ENCODE measurements around the gene ZNF521. TPM values are rescaled to one million over a fixed set of nuclear protein-coding genes. Genes with fewer than 3 reads are reported as not detected.

ZNF521 gene
- total and polyA plus RNA-seq, 2 experiments from 2014 or later, result 3.1 to 9.2 TPM

DNA sequence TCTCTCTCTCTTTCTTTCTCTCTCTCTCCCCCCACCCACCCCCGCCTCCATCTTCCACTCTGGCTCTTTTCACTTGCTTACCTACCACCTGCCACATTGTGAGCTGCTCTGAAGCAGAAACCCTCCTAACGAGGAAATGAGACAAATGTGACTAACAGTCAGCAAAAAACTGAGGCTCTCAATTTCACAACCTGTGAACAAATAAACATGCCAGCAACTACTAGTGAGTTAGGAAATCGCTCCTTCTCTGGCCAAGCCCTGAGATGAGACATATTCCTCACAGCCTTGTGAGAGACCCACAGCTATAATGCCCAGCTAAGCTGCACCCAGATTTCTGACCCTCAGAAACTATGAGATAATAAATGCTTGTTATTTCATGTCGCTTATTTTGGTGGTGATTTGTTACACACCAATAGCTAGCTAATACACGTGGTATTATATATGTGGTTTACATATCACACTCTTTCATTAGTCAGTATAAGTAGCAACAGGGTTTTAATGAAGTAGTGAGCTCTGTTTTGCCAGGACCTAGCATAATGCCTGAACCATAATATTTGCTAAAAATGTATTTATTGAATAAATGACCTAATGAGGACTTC is 8.4 kb upstream of the ZNF521 start:
- no peak overlapping the region for H2AFZ ChIP-seq
- no peaks in the 10 kb centered on the region for H3K27me3 ChIP-seq (ENCODE audit: insufficient read depth)
- H3K4me1 ChIP-seq (ENCODE audit: insufficient read depth), result no peaks in the 10 kb centered on the region
- no peak overlapping the region for H3K4me3 Mint-ChIP-seq
- H3K36me3 Mint-ChIP-seq (ENCODE audit: low read depth), result no peaks in the 10 kb centered on the region
- no peaks in the 10 kb centered on the region; the same call in 1 of the 2 replicates for H3K36me3 ChIP-seq (ENCODE audit: insufficient read depth)
- no peaks in the 10 kb centered on the region for H3F3A ChIP-seq (replicated peaks; ENCODE audit: low read depth)
- no peaks in the 10 kb centered on the region for H3K79me2 ChIP-seq (replicated peaks; ENCODE audit: insufficient read depth)
- H4K20me1 ChIP-seq (replicated peaks; ENCODE audit: insufficient read depth), result no peaks in the 10 kb centered on the region
- no peaks in the 10 kb centered on the region for H3K9me3 Mint-ChIP-seq
- no peak overlapping the region for H3K27ac ChIP-seq (ENCODE audit: low read depth)
- TF ChIP-seq NANOG (IDR thresholded peaks at IDR 0.05; ENCODE audit: borderline replicate concordance) (no peak), ZNF114 (CRISPR knock-in tag; IDR thresholded peaks at IDR 0.05) (no peak), JUNB (IDR thresholded peaks at IDR 0.05; ENCODE audit: unreplicated experiment) (no peak)
- ATAC-seq (no peak), DNase-seq (ENCODE audit: low spot score) (no peak)
- H3K9me2 ChIP-seq (ENCODE audit: insufficient read depth), result 0 out of 2 replicates have a peak, but pooled peaks cover 5% of the 10 kb centered on the region
- no peak overlapping the region for H3K4me3 ChIP-seq
- no peak overlapping the region for H3K27ac Mint-ChIP-seq
- H3K4me1 Mint-ChIP-seq, result no peaks in the 10 kb centered on the region
- H3K27me3 Mint-ChIP-seq (ENCODE audit: insufficient read depth, low read depth, poor library complexity), result peaks cover 2% of the 10 kb centered on the region
- H3K4me2 ChIP-seq, result no peak overlapping the region

DNA sequence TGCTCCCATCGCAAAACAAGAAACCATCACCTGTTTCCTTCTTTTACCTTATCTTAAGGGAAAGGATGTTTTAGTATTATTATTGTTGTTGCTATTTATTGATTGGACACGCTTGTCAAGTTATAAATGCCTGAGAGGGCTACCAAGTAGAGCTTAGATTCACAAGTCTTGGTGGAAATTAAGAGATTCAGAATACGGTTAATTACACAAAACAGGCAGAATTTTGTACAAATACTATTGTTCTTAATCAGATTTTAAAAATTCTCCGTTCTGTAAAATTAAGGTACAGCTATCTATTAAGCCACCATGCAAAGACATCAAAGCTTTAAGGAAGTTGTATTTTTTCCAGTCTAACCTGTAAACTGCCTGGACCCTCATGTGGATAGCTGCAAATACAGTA is 1.1 kb upstream of the ZNF521 start:
- H3K27me3 Mint-ChIP-seq (ENCODE audit: insufficient read depth, low read depth, poor library complexity), result peaks cover 22% of the 10 kb centered on the region
- Histone ChIP-seq H3K9me2 (ENCODE audit: insufficient read depth) (no peaks in the 10 kb centered on the region), H3K79me2 (replicated peaks; ENCODE audit: insufficient read depth) (peaks cover 4% of the 10 kb centered on the region; the same call in 1 of the 2 replicates), H3K27ac (ENCODE audit: low read depth) (no peak overlapping the region), H3F3A (replicated peaks; ENCODE audit: low read depth) (peaks cover 8% of the 10 kb centered on the region; the same call in 1 of the 2 replicates), H3K4me3 (peak overlapping the region; percentile 62), H3K27me3 (ENCODE audit: insufficient read depth) (peaks cover 45% of the 10 kb centered on the region), H2AFZ (no peak overlapping the region), H3K4me2 (peak overlapping the region; percentile 80), H4K20me1 (replicated peaks; ENCODE audit: insufficient read depth) (peaks cover 7% of the 10 kb centered on the region; the same call in 1 of the 2 replicates), H3K36me3 (ENCODE audit: insufficient read depth) (no peaks in the 10 kb centered on the region), H3K4me1 (ENCODE audit: insufficient read depth) (peaks cover 13% of the 10 kb centered on the region)
- ATAC-seq, result no peak
- no peak for DNase-seq (ENCODE audit: low spot score)
- H3K9me3 Mint-ChIP-seq, result no peaks in the 10 kb centered on the region
- peaks cover 10% of the 10 kb centered on the region for H3K4me1 Mint-ChIP-seq
- no peak overlapping the region for H3K27ac Mint-ChIP-seq
- peak overlapping the region; percentile 77 for H3K4me3 Mint-ChIP-seq
- no peaks in the 10 kb centered on the region for H3K36me3 Mint-ChIP-seq (ENCODE audit: low read depth)
- TF ChIP-seq CREB1 (CRISPR knock-in tag; IDR thresholded peaks at IDR 0.05; ENCODE audit: low read depth) (no peak), NANOG (IDR thresholded peaks at IDR 0.05; ENCODE audit: borderline replicate concordance) (no peak), EZH2phosphoT487 (IDR thresholded peaks at IDR 0.05; ENCODE audit: unreplicated experiment) (no peak), JUNB (IDR thresholded peaks at IDR 0.05; ENCODE audit: unreplicated experiment) (no peak), ZNF114 (CRISPR knock-in tag; IDR thresholded peaks at IDR 0.05) (no peak)
- TF ChIP-seq, protein P1, sequence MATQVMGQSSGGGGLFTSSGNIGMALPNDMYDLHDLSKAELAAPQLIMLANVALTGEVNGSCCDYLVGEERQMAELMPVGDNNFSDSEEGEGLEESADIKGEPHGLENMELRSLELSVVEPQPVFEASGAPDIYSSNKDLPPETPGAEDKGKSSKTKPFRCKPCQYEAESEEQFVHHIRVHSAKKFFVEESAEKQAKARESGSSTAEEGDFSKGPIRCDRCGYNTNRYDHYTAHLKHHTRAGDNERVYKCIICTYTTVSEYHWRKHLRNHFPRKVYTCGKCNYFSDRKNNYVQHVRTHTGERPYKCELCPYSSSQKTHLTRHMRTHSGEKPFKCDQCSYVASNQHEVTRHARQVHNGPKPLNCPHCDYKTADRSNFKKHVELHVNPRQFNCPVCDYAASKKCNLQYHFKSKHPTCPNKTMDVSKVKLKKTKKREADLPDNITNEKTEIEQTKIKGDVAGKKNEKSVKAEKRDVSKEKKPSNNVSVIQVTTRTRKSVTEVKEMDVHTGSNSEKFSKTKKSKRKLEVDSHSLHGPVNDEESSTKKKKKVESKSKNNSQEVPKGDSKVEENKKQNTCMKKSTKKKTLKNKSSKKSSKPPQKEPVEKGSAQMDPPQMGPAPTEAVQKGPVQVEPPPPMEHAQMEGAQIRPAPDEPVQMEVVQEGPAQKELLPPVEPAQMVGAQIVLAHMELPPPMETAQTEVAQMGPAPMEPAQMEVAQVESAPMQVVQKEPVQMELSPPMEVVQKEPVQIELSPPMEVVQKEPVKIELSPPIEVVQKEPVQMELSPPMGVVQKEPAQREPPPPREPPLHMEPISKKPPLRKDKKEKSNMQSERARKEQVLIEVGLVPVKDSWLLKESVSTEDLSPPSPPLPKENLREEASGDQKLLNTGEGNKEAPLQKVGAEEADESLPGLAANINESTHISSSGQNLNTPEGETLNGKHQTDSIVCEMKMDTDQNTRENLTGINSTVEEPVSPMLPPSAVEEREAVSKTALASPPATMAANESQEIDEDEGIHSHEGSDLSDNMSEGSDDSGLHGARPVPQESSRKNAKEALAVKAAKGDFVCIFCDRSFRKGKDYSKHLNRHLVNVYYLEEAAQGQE (IDR thresholded peaks at IDR 0.05; ENCODE audit: unreplicated experiment), result no peak
- TF ChIP-seq, protein P2, sequence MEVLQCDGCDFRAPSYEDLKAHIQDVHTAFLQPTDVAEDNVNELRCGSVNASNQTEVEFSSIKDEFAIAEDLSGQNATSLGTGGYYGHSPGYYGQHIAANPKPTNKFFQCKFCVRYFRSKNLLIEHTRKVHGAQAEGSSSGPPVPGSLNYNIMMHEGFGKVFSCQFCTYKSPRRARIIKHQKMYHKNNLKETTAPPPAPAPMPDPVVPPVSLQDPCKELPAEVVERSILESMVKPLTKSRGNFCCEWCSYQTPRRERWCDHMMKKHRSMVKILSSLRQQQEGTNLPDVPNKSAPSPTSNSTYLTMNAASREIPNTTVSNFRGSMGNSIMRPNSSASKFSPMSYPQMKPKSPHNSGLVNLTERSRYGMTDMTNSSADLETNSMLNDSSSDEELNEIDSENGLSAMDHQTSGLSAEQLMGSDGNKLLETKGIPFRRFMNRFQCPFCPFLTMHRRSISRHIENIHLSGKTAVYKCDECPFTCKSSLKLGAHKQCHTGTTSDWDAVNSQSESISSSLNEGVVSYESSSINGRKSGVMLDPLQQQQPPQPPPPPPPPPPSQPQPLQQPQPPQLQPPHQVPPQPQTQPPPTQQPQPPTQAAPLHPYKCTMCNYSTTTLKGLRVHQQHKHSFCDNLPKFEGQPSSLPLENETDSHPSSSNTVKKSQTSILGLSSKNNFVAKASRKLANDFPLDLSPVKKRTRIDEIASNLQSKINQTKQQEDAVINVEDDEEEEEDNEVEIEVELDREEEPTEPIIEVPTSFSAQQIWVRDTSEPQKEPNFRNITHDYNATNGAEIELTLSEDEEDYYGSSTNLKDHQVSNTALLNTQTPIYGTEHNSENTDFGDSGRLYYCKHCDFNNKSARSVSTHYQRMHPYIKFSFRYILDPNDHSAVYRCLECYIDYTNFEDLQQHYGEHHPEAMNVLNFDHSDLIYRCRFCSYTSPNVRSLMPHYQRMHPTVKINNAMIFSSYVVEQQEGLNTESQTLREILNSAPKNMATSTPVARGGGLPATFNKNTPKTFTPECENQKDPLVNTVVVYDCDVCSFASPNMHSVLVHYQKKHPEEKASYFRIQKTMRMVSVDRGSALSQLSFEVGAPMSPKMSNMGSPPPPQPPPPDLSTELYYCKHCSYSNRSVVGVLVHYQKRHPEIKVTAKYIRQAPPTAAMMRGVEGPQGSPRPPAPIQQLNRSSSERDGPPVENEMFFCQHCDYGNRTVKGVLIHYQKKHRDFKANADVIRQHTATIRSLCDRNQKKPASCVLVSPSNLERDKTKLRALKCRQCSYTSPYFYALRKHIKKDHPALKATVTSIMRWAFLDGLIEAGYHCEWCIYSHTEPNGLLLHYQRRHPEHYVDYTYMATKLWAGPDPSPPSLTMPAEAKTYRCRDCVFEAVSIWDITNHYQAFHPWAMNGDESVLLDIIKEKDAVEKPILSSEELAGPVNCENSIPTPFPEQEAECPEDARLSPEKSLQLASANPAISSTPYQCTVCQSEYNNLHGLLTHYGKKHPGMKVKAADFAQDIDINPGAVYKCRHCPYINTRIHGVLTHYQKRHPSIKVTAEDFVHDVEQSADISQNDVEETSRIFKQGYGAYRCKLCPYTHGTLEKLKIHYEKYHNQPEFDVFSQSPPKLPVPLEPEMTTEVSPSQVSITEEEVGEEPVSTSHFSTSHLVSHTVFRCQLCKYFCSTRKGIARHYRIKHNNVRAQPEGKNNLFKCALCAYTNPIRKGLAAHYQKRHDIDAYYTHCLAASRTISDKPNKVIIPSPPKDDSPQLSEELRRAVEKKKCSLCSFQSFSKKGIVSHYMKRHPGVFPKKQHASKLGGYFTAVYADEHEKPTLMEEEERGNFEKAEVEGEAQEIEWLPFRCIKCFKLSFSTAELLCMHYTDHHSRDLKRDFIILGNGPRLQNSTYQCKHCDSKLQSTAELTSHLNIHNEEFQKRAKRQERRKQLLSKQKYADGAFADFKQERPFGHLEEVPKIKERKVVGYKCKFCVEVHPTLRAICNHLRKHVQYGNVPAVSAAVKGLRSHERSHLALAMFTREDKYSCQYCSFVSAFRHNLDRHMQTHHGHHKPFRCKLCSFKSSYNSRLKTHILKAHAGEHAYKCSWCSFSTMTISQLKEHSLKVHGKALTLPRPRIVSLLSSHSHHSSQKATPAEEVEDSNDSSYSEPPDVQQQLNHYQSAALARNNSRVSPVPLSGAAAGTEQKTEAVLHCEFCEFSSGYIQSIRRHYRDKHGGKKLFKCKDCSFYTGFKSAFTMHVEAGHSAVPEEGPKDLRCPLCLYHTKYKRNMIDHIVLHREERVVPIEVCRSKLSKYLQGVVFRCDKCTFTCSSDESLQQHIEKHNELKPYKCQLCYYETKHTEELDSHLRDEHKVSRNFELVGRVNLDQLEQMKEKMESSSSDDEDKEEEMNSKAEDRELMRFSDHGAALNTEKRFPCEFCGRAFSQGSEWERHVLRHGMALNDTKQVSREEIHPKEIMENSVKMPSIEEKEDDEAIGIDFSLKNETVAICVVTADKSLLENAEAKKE (CRISPR knock-in tag; IDR thresholded peaks at IDR 0.05), result no peak
- TF ChIP-seq, protein P3, sequence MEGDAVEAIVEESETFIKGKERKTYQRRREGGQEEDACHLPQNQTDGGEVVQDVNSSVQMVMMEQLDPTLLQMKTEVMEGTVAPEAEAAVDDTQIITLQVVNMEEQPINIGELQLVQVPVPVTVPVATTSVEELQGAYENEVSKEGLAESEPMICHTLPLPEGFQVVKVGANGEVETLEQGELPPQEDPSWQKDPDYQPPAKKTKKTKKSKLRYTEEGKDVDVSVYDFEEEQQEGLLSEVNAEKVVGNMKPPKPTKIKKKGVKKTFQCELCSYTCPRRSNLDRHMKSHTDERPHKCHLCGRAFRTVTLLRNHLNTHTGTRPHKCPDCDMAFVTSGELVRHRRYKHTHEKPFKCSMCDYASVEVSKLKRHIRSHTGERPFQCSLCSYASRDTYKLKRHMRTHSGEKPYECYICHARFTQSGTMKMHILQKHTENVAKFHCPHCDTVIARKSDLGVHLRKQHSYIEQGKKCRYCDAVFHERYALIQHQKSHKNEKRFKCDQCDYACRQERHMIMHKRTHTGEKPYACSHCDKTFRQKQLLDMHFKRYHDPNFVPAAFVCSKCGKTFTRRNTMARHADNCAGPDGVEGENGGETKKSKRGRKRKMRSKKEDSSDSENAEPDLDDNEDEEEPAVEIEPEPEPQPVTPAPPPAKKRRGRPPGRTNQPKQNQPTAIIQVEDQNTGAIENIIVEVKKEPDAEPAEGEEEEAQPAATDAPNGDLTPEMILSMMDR (conservative IDR thresholded peaks at IDR 0.05; ENCODE audit: low read depth in 2 of 2), result no peak

Data from GM23338 (cell line).